Peyer's patch (tissue), 4 donors: ENCODE results near the gene MYO3B. TPM values are rescaled to one million over a fixed set of nuclear protein-coding genes. Genes with fewer than 3 reads are reported as not detected.

ENCODE experiments used
- DNase-seq, 3 donors: peaks; one replicate each; pipeline ENCODE4 v3.0.0-alpha.2; 2017 to 2019
- H3K27ac ChIP-seq, 4 donors: fragments of 200-600 bp; sonication (generic); one replicate each; pipeline ENCODE4 v1.5.1; 2016 to 2019
- H3K27me3 ChIP-seq, 2 donors: fragments of 200-600 bp; sonication (generic); one replicate each; pipeline ENCODE4 v1.5.1; 2019
- H3K36me3 ChIP-seq, 3 donors: fragments of 200-600 bp; sonication (generic); one replicate each; pipeline ENCODE4 v1.5.1; 2016 to 2019
- H3K4me1 ChIP-seq, 4 donors: fragments of 200-600 bp; sonication (generic); one replicate each; pipeline ENCODE4 v1.5.1; 2016 to 2019
- H3K4me3 ChIP-seq, 4 donors: fragments of 200-600 bp; sonication (generic); 1 replicate in 3 of 4; 2 replicates in 1 of 4; pipeline ENCODE4 v1.5.1; 2016 to 2019; ENCODE audit warnings: mild to moderate bottlenecking in 1 of 4
- H3K9me3 ChIP-seq, 4 donors: fragments of 200-600 bp; sonication (generic); one replicate each; pipeline ENCODE4 v1.5.1; 2016 to 2019; ENCODE audit warnings: mild to moderate bottlenecking in 1 of 4
- CTCF ChIP-seq, 6 experiments: fragments of 450-650 bp in 4 of 6; fragments of 200-600 bp in 2 of 6; sonication (generic) in 1 of 6; IDR thresholded peaks; one replicate each; pipeline ENCODE4 v1.5.1; 2017 to 2019; ENCODE audit warnings: antibody characterized with exemption in 6 of 6, mild to moderate bottlenecking in 3 of 6, moderate library complexity in 1 of 6
- POLR2A ChIP-seq, 2 donors: fragments of 450-650 bp; IDR thresholded peaks; one replicate each; pipeline ENCODE4 v1.5.1; 2017; ENCODE audit warnings: antibody characterized with exemption in 2 of 2, mild to moderate bottlenecking in 2 of 2, moderate library complexity in 2 of 2
- total RNA-seq, 4 donors: library from RNA; depleted of rRNA; stranded (reverse); fragments of >200 nt; gene quantifications; one replicate each; pipeline ENCODE4 v1.1.0, GENCODE V29; 2016

The MYO3B gene
- total RNA-seq, 4 donors from 2014 or later, result not detected

- Histone ChIP-seq H3K27ac (no peak overlapping the region), H3K9me3 (no peaks in the 10 kb centered on the region), H3K4me1 (no peaks in the 10 kb centered on the region), H3K4me3 (no peak overlapping the region), H3K36me3 (no peaks in the 10 kb centered on the region), H3K27me3 (no peaks in the 10 kb centered on the region)
- DNase-seq, result no peak
- TF ChIP-seq CTCF (IDR thresholded peaks at IDR 0.05), result no peak
- no peak for TF ChIP-seq POLR2A (IDR thresholded peaks at IDR 0.05)
Observed at GRCh38 chr2:170165129-170165528, 12.8 kb upstream of the MYO3B start.

- Histone ChIP-seq H3K27ac (no peak overlapping the region), H3K27me3 (no peaks in the 10 kb centered on the region), H3K4me1 (no peaks in the 10 kb centered on the region), H3K36me3 (no peaks in the 10 kb centered on the region), H3K9me3 (no peaks in the 10 kb centered on the region), H3K4me3 (no peak overlapping the region)
- no peak for TF ChIP-seq POLR2A (IDR thresholded peaks at IDR 0.05)
- no peak for TF ChIP-seq CTCF (IDR thresholded peaks at IDR 0.05)
- DNase-seq, result no peak
Observed at GRCh38 chr2:170166735-170167134, 11.2 kb upstream of the MYO3B start.

DNA sequence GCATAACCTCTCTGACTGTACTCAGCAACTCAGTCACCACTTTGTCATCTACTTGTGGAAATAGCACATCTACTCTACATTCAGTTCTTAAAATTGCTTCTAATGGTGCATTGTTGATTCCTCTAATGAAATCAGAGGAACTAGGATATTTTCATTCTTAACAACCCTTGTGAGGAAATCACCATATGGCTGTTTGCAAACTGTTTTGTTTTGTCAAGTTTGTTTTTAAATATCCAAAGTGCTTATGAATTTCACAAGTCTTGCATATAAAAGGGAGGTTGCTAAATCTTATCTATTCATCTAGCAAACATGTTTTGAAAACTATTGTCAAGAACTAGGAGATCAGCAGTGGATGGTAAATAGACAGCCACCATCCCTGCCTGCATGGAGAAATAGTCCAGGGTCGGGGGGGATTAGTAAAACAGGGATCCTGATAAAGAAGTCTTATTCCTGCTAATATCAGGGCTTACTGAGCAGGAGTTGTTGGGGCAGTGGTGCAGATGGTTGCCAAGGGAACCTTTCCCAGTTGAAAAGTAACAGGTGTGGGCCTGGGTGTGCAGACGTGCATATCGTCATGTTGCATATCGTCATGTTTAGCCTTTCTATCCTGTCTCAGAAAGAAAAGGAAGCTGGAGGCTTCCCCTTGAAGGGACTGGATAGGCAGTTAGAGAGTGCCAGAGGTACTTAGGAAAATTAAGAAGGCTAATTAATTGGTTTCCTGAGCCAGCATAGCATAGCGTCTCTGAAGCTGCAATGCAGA, 7.5 kb upstream of the MYO3B start:
- H3K4me1 ChIP-seq, result no peaks in the 10 kb centered on the region
- DNase-seq, result no peak
- H3K27ac ChIP-seq, result no peak overlapping the region
- H3K36me3 ChIP-seq, result no peaks in the 10 kb centered on the region
- TF ChIP-seq CTCF (IDR thresholded peaks at IDR 0.05) (no peak), POLR2A (IDR thresholded peaks at IDR 0.05) (no peak)
- H3K27me3 ChIP-seq, result no peaks in the 10 kb centered on the region
- H3K4me3 ChIP-seq, result no peak overlapping the region
- no peaks in the 10 kb centered on the region for H3K9me3 ChIP-seq

DNA sequence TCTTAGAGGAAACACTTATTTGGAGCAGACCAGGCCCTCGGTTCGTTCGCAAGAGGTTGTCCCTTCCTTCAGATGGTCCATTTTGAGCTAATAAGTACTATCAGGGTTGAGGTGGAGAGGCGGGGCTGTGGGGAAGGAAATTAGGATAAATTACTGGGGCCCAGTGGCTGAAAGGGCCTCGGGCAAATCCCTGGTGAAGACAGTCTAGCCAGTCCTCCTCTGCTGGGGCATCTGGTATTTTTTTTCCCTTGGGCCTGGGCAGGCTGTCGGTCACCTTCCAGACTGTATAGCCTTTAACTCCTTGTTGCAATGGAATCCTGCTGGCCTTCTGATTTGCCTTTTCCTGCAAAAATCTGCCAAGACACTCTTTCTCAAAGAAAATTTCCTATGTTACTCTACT, 1.7 kb upstream of the MYO3B start:
- no peaks in the 10 kb centered on the region for H3K9me3 ChIP-seq
- TF ChIP-seq CTCF (IDR thresholded peaks at IDR 0.05) (no peak), POLR2A (IDR thresholded peaks at IDR 0.05) (no peak)
- no peak for DNase-seq
- no peaks in the 10 kb centered on the region for H3K36me3 ChIP-seq
- H3K4me3 ChIP-seq, result no peak overlapping the region
- no peaks in the 10 kb centered on the region for H3K4me1 ChIP-seq
- H3K27ac ChIP-seq, result no peak overlapping the region
- no peaks in the 10 kb centered on the region for H3K27me3 ChIP-seq

DNA sequence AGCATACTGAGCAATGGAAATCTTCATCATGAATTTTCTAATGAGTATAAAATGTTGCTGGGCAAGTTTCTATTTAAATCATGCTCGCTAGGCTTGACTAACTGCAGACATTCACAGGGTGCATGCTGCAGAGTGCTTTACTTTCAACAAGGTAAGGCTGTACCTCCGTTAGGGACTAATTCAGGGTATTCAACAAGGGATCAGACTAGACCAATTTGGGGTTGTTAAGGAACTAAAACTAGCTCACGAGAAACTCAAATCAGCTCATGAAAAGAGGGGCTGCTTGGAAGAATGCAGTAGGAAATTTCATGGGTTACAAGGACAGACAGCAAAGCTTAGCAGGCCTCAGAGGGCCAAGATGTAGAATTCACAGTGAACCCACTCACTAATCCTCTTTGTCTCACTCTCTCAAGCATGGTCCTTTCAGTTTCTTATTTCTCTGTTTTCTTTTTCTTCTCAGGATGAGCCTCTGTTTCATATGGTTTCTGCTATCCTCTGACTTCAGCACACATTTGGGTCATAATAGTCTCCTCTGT, 2.2 kb downstream of the MYO3B start:
- no peak overlapping the region for H3K4me3 ChIP-seq
- H3K4me1 ChIP-seq, result no peaks in the 10 kb centered on the region
- H3K27ac ChIP-seq, result peak overlapping the region in 1 of 4 donors; percentile 35
- no peaks in the 10 kb centered on the region for H3K27me3 ChIP-seq
- TF ChIP-seq CTCF (IDR thresholded peaks at IDR 0.05) (no peak), POLR2A (IDR thresholded peaks at IDR 0.05) (no peak)
- no peak for DNase-seq
- no peaks in the 10 kb centered on the region for H3K36me3 ChIP-seq
- H3K9me3 ChIP-seq, result peaks cover 0 to under 1% (median 0%) of the 10 kb centered on the region in 4 donors
